Measurements from ENCODE around the gene UBE2D2.
"Not testable (repeated sequence)": the region's sequence is repeated elsewhere in the genome, so short reads cannot be mapped to it uniquely, and the experiment has no call there.

Gene UBE2D2

DNA sequence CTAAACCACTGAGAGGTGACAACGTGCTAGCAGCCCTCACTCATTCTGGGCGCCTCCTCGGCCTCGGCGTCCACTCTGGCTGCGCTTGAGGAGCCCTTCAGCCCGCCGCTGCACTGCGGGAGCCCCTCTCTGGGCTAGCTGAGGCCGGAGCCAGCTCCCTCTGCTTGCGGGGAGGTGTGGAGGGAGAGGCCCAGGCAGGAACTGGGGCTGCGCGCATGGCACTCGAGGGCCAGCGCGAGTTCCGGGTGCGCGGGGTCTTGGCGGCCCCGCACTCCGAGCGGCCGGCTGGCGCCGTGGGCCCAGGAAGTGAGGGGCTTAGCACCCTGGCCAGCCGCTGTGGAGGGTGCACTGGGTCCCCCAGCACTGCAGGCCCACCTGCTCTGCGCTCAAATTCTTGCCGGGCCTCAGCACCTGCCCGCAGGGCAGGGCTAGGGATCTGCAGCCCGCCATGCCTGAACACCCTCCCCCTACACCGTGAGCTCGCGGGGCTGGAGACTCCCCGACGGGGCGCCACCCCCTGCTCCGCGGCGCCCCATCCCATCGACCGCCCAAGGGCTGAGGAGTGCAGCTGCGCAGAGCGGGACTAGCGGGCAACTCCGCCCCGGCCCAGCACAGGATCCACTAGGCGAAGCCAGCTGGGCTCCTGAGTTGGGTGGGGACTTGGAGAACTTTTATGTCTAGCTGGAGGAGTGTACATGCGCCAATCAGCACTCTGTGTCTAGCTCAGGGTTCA, 11.8 kb upstream of the UBE2D2 start:
- no peak for DNase-seq (ENCODE audit: low spot score)

- not testable (repeated sequence) for DNase-seq (ENCODE audit: low spot score)
These were observed 10.9 kb upstream of the UBE2D2 start for GRCh38 chr5:139550051-139550872.

DNA sequence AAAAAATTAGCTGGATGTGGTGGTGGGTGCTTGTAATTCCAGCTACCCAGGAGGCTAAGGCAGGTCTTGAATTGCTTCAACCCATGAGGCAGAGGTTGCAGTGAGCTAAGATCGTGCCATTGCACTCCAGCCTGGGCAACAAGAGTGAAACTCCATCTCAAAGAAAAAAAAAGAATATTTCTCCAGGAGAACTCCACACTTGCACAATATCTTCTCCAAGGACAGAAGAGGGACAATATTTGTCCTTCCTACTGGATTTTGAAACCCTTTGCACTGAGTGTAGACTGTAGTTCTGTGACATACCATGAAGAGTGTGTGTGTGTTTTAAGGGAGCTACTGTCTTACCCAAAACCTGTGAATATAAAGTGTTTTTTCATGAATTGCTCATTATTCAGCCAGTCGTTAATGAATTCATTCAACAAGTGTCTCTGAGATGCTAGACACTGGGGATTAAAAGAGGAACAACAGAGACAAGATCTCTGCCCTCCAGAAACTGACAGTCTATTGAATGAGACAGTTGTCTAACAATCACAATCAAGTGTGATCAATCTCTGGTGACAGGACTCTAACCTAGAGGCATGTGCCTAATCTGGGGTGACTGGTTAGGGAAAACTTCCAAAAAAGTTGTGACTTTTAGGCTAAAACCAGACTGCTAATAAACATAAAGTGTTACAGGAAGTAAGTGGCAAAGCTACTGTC, 9.8 kb upstream of the UBE2D2 start:
- no peak for DNase-seq (ENCODE audit: low spot score)

- no peak for DNase-seq (ENCODE audit: low spot score)
These were observed 8.1 kb upstream of the UBE2D2 start for GRCh38 chr5:139552893-139553575.

DNA sequence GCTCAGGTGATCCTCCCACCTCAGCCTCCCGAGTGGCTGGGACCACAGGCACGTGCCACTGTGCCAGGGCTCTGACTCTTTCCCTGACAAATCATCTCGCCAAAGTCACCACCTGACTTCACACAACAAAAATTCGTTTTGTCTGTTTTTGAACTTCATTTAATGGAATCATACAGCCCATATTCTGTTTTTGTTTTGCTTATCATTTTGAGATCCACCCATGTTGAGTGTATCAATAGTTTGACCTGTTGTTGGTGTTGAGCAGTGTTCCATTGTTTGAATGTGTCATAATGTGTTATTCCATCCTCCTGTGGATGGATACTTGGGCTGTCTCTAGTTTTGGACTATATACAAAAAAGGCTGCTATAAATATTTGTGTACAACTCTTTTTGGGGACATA, 6.9 kb upstream of the UBE2D2 start:
- DNase-seq (ENCODE audit: low spot score), result no peak

DNA sequence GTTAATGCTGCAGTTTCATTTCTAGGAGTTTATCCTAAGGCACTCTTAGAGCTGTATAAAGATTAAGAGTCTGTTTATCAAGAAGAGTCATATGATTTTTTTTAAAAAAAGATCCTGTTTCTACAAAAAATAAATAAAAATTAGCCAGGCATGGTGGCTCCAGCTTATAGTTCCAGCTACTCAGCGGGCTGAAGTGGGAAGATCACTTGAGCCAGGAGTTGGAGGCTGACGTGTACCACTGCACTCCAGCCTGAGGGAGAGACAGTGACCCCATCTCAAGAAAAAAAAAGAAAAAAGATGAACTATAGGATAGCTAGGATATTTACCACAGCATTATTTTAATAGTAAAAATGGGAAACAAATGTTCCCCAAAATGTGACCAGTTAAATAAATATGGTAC, 3.3 kb upstream of the UBE2D2 start:
- DNase-seq (ENCODE audit: low spot score), result no peak

GRCh38 chr5:139561655-139562451, 714 bp downstream of the UBE2D2 start:
- peak; percentile 25 for DNase-seq (ENCODE audit: low spot score)

DNA sequence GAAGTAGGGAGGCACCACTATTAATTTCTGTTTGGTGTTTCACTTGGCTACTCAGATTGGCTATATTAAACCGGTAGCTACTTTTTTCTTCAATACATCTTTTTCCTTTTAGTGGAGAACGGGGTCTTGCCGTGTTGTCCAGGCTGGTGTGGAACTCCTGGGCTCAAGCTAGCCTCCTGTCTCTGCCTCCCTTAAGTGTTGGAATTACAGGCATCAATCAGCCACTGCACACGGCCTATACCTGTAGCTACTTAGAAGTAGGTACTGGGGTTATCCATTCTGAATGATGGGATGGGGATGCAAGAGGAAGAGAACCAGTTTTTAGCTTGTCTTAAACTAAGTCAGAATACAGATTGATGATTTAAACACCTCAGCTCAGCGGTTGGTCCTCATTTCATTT, 1.7 kb downstream of the UBE2D2 start:
- no peak for DNase-seq (ENCODE audit: low spot score)

DNA sequence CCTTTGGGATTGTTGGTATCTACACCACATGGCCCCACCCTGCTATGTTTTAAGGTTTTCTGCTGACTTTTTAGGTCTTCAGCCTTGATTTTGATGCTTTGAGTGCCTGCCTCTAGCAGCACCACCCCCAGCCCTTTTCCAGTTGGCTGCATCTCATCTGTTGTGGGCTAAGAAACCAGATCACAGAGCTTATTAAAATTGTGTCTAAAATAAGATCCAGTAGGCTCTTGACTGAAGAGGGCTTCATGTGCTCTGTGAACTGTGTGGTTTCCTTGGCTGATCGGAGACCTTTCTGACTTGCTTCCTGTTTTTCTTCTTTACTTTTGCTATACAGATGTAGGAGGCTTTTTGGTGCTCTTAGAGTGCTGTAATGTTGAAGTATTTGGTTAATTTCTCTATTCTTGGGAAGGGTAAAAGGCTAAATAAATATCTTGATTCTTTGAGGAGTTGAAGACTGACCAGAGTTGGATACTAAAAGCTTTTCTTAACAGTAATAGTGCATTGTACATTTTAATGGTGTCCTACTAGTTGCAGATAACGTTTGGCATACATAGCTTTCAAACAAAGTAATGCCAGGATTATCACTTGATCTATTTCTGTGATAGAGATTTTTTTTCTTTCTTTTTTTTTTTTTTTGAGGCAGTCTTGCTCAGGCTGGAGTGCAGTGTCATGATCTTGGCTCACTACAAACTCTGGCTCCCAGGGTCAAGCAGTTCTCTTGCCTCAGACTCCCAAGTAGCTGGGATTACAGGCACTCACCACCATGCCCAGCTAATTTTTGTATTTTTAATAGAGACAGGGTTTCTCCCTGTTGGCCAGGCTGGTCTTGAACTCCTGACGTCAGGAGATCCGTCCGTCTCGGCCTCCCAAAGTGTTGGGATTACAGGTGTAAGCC, 4.5 kb downstream of the UBE2D2 start:
- no peak for DNase-seq (ENCODE audit: low spot score)

DNA sequence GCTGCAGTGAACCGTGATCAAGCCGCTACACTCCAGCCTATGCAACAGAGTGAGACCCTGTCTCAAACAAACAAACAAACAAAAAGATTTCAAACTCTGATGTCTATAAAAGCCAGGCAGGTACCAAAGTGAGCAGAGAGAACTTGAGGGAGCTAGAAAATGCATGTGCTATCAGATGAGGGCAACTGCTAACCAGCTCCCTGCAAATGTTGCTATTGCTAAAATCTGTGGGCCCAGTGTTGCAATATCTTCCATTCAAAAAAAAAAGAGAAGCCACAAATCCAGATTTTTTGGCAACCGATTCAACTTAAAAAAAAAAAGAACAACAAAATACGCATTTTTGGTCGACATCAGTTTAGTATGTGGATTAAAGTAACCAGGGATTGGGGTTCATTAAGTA, 5.5 kb downstream of the UBE2D2 start:
- no peak for DNase-seq (ENCODE audit: low spot score)

GRCh38 chr5:139569270-139569955, 8.3 kb downstream of the UBE2D2 start:
- DNase-seq (ENCODE audit: low spot score), result no peak

DNA sequence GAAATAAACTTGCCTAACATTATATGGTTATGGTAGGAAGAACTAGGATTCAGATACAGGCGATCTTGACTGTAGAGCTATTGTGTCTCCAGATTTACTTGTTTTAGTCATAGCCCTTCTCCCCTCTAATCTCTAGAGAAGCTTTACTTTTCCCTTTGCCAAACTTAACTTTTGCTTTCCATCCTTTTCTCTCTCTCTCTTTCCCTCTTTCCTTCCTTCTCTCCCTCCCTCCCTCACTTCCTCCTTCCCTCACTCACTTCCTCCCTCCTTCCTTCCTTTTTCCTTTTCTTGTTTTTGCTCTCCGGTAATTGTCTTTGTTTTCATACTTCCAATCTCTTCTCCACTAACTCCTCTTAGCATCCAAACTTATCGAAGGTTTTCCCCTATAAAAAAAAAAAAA, 10.4 kb downstream of the UBE2D2 start:
- no peak for DNase-seq (ENCODE audit: low spot score)

DNA sequence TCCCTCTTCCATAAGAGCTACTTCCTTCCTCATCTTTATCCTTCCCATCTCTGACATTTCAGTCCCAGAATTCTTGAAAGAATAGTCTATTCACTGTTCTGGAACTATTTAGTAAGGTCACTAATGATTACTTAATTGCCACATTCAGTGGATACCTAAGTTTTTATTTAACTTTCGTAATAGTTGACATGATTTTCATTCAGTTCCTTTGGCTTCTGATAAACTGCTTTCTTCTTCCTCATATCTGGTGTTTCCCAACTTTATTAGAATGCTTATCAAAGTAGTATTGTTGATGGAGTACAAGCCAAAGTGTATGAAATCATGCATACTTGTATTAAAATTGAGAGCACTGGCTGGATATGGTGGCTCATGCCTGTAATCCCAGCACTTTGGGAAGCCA, 10.8 kb downstream of the UBE2D2 start:
- no peak for DNase-seq (ENCODE audit: low spot score)

DNA sequence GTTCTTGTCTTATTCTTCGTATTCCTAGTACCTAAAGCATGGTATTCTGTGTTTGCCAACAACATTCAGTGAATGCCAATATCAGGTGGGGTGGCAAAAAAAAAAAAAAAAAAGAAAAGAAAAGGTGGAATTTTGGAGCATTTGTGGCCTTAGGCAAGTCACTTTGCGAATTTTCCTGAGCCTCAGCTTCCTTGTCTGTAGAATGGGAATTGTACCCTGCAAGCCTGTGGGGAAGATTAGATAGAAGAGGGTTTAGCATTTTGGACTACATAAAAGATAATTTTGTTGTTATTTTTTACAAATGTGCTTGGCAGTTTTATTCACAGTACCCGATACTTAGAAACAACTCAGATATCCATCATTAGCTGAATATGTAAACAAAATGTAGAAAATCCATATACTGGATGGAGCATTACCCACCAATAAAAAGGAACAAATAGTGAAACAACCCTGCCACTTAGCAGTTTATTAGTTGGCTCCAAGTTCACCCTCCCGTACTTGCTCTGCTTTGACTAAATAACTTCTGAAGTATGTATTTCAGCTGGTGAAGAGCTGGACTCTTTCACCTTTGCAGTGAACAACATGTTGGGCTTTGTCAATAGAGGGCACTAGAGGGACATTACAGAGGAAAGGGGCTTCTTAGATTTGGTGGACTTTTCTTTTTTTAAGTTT, 13.6 kb downstream of the UBE2D2 start:
- DNase-seq (ENCODE audit: low spot score), result peak; percentile 31

DNA sequence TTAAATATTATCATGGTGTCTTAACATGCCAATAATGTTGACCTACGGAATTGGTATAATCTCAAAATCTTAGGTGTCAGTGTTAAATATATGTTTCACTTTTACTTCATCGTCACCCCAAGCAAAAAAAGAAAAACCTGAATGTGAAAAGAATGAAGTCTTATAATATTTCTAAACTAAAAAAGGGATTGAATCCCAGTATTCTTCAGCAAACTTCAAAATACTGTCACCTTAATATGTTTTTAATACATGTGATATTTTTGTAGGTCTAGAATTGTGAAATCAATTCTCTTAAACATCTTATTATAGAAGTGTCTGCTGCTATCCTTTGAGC, 14.1 kb downstream of the UBE2D2 start:
- no peak for DNase-seq (ENCODE audit: low spot score)

- no peak for DNase-seq (ENCODE audit: low spot score)
These were observed 14.6 kb downstream of the UBE2D2 start for GRCh38 chr5:139575751-139576150.

DNA sequence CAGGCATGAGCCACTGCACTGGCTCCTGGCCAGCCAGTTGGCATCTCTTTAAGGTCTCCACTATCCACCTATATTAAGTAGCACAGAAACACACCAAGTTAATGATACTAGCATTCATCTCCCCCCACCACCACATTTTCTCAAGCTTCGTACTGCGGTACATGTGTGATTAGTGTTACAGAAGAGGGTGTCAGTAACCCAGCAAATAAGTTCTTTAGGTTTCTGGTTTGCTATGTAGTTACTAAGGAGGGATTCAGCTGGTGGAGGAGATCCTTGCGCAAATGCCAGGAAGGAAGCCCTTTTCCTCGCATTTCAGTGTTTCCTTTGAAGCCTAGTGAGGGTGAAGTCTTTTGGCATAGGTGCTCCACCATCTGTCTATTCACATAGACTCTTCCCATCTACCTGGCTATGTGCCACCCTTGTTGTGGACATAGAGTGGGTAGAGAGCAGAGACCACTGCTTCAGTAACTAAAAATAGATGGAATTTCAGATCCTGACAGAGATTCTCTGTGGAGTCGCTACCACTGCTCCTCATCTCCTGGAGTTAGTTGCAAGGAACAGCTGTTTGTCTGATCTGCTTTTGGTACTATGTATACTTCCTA, 16.7 kb downstream of the UBE2D2 start:
- DNase-seq (ENCODE audit: low spot score), result no peak

DNA sequence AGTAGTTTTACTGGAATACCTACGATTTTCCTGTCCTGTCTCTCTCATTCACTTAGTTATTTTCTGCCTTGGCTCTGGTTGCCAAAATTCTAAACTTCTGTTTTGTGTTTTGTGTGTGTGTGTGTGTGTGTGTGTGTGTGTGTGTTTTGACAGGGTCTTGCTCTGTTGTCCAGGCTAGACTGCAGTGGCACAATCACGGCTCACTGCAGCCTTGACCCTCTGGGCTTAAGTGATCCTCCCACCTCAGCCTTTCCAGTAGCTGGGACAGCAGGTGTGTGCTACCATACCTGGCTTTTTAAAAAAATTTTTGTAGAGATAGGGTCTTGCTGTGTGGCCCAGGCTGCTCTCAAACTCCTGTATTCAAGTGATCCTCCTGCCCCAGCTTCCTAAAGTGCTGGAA, 17.2 kb downstream of the UBE2D2 start:
- DNase-seq (ENCODE audit: low spot score), result no peak

DNA sequence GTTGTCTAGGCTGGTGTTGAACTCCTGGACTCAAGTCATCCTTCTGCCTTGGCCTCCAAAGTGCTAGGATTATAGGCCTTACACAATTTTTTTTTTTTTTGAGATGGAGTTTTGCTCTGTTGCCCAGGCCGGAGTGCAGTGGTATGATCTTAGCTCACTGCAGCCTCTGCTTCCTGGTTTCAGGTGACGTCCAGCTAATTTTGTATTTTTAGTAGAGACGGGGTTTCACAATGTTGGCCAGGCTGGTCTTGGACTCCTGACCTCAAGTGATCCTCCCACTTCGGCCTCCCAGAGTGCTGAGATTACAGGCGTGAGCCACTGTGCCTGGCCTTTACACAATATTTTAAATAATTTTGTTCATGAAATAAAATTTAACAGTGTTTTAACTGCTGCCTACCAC, 21.0 kb downstream of the UBE2D2 start:
- DNase-seq (ENCODE audit: low spot score), result not testable (repeated sequence)

Data from kidney capillary endothelial cell (primary cell).